GM12878 (cell line): ENCODE results near the gene SBF2.

Source experiments
- BHLHE40 ChIP-seq, 2 experiments: fragments of 450-650 bp in 1 of 2; IDR thresholded peaks; 2 replicates each; pipeline ENCODE4 v1.6.1; 2011 to 2017; ENCODE audit warnings: low read depth in 2 of 2, borderline replicate concordance in 1 of 2, improper control_type of control experiment in 1 of 2, low read length in 1 of 2, mild to moderate bottlenecking in 1 of 2
- CBFB ChIP-seq: IDR thresholded peaks from 2 replicates; pipeline ENCODE4 v1.6.1; 2016; ENCODE audit warnings: antibody characterized with exemption, low read depth
- CHD2 ChIP-seq: IDR thresholded peaks from 2 replicates; pipeline ENCODE4 v1.6.1; 2011; ENCODE audit warnings: low read depth, low read length, improper control_type of control experiment, borderline replicate concordance
- ETV6 ChIP-seq, 2 experiments: fragments of 450-650 bp in 1 of 2; IDR thresholded peaks in 1 of 2; conservative IDR thresholded peaks in 1 of 2; 2 replicates each; pipeline ENCODE4 v1.6.1; 2014; ENCODE audit warnings: antibody characterized with exemption in 1 of 2, borderline replicate concordance in 1 of 2, low read depth in 1 of 2, mild to moderate bottlenecking in 1 of 2, moderate library complexity in 1 of 2
- NFXL1 ChIP-seq: fragments of 450-650 bp; IDR thresholded peaks from 2 replicates; pipeline ENCODE4 v1.6.1; 2017; ENCODE audit warnings: antibody characterized with exemption, mild to moderate bottlenecking, borderline replicate concordance
- NFYB ChIP-seq: IDR thresholded peaks from 2 replicates; pipeline ENCODE4 v1.6.1; 2011; ENCODE audit warnings: low read depth, mild to moderate bottlenecking, low read length, improper control_type of control experiment, moderate library complexity; ENCODE audit not compliant: insufficient read depth
- POLR2AphosphoS5 ChIP-seq: IDR thresholded peaks from 2 replicates; pipeline ENCODE4 v1.6.1; 2011; ENCODE audit warnings: mild to moderate bottlenecking, low read length, inconsistent platforms
- RAD21 ChIP-seq: IDR thresholded peaks from 2 replicates; pipeline ENCODE4 v1.6.1; 2011; ENCODE audit warnings: mild to moderate bottlenecking, low read depth, low read length, moderate library complexity; ENCODE audit not compliant: insufficient read depth
- REST ChIP-seq: IDR thresholded peaks from 2 replicates; pipeline ENCODE4 v1.6.1; 2012; ENCODE audit warnings: mild to moderate bottlenecking, low read depth, low read length
- SIN3A ChIP-seq: IDR thresholded peaks from 2 replicates; pipeline ENCODE4 v1.6.1; 2012; ENCODE audit warnings: low read depth, low read length, improper control_type of control experiment
- SREBF2 ChIP-seq: IDR thresholded peaks from 2 replicates; pipeline ENCODE4 v1.6.1; 2012; ENCODE audit warnings: mild to moderate bottlenecking, low read length
- USF2 ChIP-seq: IDR thresholded peaks from 2 replicates; pipeline ENCODE4 v1.6.1; 2011; ENCODE audit warnings: low read depth, low read length, improper control_type of control experiment, borderline replicate concordance
- ZBTB11 ChIP-seq: fragments of 450-650 bp; formaldehyde crosslinking; IDR thresholded peaks from 2 replicates; pipeline ENCODE4 v1.5.0; 2022; ENCODE audit warnings: mild to moderate bottlenecking, missing genetic modification characterization
- TF ChIP-seq, protein P1 (sequence below), 3 experiments: IDR thresholded peaks in 2 of 3; conservative IDR thresholded peaks in 1 of 3; 2 replicates each; pipeline ENCODE4 v1.5.1; 2011; ENCODE audit warnings: low read depth in 3 of 3, low read length in 3 of 3, mild to moderate bottlenecking in 3 of 3, control low read depth in 2 of 3, moderate library complexity in 2 of 3, inconsistent platforms in 1 of 3, mixed read lengths in 1 of 3; ENCODE audit not compliant: control insufficient read depth in 2 of 3, insufficient read depth in 1 of 3; ENCODE audit errors: extremely low read depth in 1 of 3

DNA sequence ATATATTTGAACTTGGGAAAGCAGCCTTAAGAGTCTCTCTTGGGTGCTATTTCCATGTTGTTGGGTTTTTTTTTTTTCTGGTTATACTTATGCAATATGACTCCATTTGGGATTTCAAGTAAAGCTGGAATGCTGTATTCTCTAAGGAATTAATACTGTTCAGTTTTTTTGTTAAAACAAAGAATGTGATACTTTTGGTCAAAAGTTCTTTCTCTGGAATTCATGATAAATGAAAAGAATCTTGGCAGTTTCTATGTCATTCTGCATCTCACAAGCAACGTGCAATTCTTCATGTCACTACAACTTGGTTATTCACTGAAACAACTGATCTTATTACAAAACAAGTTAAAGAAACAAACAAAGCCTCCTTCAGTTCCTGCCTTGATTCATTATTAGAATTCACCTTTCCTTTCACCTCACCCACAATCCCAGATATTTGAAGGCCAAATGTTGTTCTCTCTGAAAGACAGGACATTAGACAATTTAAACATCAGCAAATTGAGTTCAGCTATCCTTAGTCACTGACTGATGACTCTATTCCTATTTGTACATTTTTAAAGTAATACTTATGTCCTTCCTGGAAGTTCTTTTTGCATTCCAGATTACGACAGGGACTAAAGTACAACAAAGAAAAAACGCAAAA, 176.2 kb downstream of the SBF2 start:
- TF ChIP-seq USF2 (no peak), ZBTB11 (CRISPR knock-in tag) (no peak), POLR2AphosphoS5 (no peak), CHD2 (no peak), REST (no peak), ETV6 (conservative IDR thresholded peaks at IDR 0.05 in 1 of 2, IDR thresholded peaks at IDR 0.05 in 1 of 2; ENCODE audit: borderline replicate concordance in 1 of 2, low read depth in 1 of 2) (no peak), CBFB (no peak), SIN3A (no peak), RAD21 (no peak), BHLHE40 (IDR thresholded peaks at IDR 0.05; ENCODE audit: borderline replicate concordance in 1 of 2, low read depth in 2 of 2, low read length in 1 of 2) (no peak), NFXL1 (no peak), NFYB (no peak), SREBF2 (no peak)
- TF ChIP-seq, protein P1, sequence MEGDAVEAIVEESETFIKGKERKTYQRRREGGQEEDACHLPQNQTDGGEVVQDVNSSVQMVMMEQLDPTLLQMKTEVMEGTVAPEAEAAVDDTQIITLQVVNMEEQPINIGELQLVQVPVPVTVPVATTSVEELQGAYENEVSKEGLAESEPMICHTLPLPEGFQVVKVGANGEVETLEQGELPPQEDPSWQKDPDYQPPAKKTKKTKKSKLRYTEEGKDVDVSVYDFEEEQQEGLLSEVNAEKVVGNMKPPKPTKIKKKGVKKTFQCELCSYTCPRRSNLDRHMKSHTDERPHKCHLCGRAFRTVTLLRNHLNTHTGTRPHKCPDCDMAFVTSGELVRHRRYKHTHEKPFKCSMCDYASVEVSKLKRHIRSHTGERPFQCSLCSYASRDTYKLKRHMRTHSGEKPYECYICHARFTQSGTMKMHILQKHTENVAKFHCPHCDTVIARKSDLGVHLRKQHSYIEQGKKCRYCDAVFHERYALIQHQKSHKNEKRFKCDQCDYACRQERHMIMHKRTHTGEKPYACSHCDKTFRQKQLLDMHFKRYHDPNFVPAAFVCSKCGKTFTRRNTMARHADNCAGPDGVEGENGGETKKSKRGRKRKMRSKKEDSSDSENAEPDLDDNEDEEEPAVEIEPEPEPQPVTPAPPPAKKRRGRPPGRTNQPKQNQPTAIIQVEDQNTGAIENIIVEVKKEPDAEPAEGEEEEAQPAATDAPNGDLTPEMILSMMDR (IDR thresholded peaks at IDR 0.05 in 2 of 3, conservative IDR thresholded peaks at IDR 0.05 in 1 of 3; ENCODE audit: control insufficient read depth in 2 of 3, extremely low read depth in 1 of 3, insufficient read depth in 1 of 3, low read depth in 3 of 3, low read length in 3 of 3), result no peak
